Measurements from ENCODE around the gene STRN.

GRCh38 chr2:36954977-36955607 lies 11.2 kb downstream of the STRN start:
- TF ChIP-seq CTCF (IDR thresholded peaks at IDR 0.05; ENCODE audit: low read length) (no peak), EZH2 (IDR thresholded peaks at IDR 0.05; ENCODE audit: borderline replicate concordance, low read length) (no peak)
